Right lobe of liver (tissue), 4 donors: ENCODE measurements around the gene OTP.

Experiments used
- POLR2A ChIP-seq: fragments of 450-650 bp; IDR thresholded peaks from one replicate; pipeline ENCODE4 v1.6.1; 2017; ENCODE audit warnings: antibody characterized with exemption, mild to moderate bottlenecking
- TF ChIP-seq, protein P1 (sequence below), 4 donors: fragments of 200-600 bp in 3 of 4; fragments of 450-650 bp in 1 of 4; IDR thresholded peaks; one replicate each; pipeline versions ENCODE4 v1.5.1 to v1.8.0; 2016 to 2022; ENCODE audit warnings: antibody characterized with exemption in 4 of 4, mild to moderate bottlenecking in 2 of 4
- donor health status: DM: no; HTN: no; CAD: no.
- donor health status: DM: no; HTN: no; CAD: no.
- donor health status: DM: no; HTN: yes; CAD: no.

DNA sequence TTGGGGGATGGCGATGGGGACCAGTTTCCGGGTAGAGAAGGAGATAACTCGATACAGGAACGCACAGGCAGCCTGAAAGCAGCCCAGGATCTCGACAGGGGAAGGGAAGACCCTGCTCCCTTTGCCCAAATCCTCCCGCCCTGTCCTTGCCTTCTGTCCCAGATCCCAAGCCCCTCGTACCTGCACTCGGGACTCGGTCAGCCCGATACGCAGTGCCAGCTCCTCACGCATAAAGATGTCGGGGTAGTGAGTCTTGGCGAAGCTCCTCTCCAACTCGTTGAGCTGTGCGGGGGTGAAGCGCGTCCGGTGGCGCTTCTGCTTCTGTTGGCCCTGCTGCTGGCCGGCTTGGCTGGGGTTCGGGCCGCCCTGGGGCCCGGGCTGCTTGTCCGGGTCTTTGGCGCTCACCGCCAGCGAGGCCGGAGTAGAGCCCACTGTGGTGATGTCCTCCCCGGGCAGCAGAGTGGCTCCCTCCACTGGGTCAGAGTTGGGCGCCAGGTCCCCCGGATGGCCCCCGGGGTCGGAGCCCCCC is 1.8 kb downstream of the OTP start:
- TF ChIP-seq, protein P1, sequence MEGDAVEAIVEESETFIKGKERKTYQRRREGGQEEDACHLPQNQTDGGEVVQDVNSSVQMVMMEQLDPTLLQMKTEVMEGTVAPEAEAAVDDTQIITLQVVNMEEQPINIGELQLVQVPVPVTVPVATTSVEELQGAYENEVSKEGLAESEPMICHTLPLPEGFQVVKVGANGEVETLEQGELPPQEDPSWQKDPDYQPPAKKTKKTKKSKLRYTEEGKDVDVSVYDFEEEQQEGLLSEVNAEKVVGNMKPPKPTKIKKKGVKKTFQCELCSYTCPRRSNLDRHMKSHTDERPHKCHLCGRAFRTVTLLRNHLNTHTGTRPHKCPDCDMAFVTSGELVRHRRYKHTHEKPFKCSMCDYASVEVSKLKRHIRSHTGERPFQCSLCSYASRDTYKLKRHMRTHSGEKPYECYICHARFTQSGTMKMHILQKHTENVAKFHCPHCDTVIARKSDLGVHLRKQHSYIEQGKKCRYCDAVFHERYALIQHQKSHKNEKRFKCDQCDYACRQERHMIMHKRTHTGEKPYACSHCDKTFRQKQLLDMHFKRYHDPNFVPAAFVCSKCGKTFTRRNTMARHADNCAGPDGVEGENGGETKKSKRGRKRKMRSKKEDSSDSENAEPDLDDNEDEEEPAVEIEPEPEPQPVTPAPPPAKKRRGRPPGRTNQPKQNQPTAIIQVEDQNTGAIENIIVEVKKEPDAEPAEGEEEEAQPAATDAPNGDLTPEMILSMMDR (IDR thresholded peaks at IDR 0.05) = no peak
- no peak for TF ChIP-seq POLR2A
